Posterior cingulate gyrus (tissue), 11 donors: ENCODE measurements around the gene SLC25A19.

Source experiments
- DNase-seq, 10 donors: peaks; one replicate each; pipeline versions ENCODE4 v3.0.0 to v3.0.0-alpha.2; 2020 to 2021; ENCODE audit warnings: mixed read lengths in 3 of 10
- intact Hi-C: fragments of 100-400 bp; cut with DNase I; formaldehyde crosslinking; loops from one replicate; pipeline ENCODE4 v1.15.1; 2023

Gene SLC25A19

GRCh38 chr17:75289115-75289831, at the start of gene SLC25A19:
Gene SLC25A19 (minus strand): TSS chr17:75289433. CDS start chr17:75286764, 2,669 bp downstream.
- intact Hi-C loops: loop anchor here (2.0 kb wide), 1 partner anchor 18 kb away; the partner anchor contains the start of gene MIF4GD
- DNase-seq: peak; percentile 98 to 100 (median 98)

GRCh38 chr17:75338335-75338734, 49.1 kb upstream of the SLC25A19 start:
- no peak for DNase-seq
- intact Hi-C loops: no loop called here

- no peak for DNase-seq
- intact Hi-C loops: no loop called here
Observed at GRCh38 chr17:75335315-75335714, 46.1 kb upstream of the SLC25A19 start.

GRCh38 chr17:75334723-75335122, 45.5 kb upstream of the SLC25A19 start:
- no peak for DNase-seq
- intact Hi-C loops: no loop called here

- peak in 1 of 10 donors; percentile 53 for DNase-seq
- intact Hi-C loops: no loop called here
Observed at GRCh38 chr17:75331671-75332070, 42.4 kb upstream of the SLC25A19 start.

GRCh38 chr17:75327757-75328156, 38.5 kb upstream of the SLC25A19 start:
- DNase-seq: peak in 1 of 10 donors; percentile 63
- intact Hi-C loops: no loop called here

- DNase-seq: peak in 2 of 10 donors; percentile 46 to 51
- intact Hi-C loops: no loop called here
Observed at GRCh38 chr17:75326226-75326848, 37.1 kb upstream of the SLC25A19 start.

GRCh38 chr17:75325827-75326225, 36.6 kb upstream of the SLC25A19 start:
- peak in 2 of 10 donors; percentile 55 to 78 for DNase-seq
- intact Hi-C loops: no loop called here

- intact Hi-C loops: no loop called here
- DNase-seq: peak in 2 of 10 donors; percentile 19 to 39
Observed at GRCh38 chr17:75325348-75325747, 36.1 kb upstream of the SLC25A19 start.

- DNase-seq: peak in 1 of 10 donors; percentile 24
- intact Hi-C loops: no loop called here
Observed at GRCh38 chr17:75321506-75321905, 32.3 kb upstream of the SLC25A19 start.

- intact Hi-C loops: no loop called here
- DNase-seq: peak in 2 of 10 donors; percentile 19 to 42
Observed at GRCh38 chr17:75319904-75320691, 30.9 kb upstream of the SLC25A19 start.

GRCh38 chr17:75318615-75319222, 29.5 kb upstream of the SLC25A19 start:
- intact Hi-C loops: no loop called here
- DNase-seq: peak in 2 of 10 donors; percentile 59 to 67

GRCh38 chr17:75318211-75318610, 29.0 kb upstream of the SLC25A19 start:
- DNase-seq: peak in 1 of 10 donors; percentile 46

GRCh38 chr17:75317671-75318070, 28.4 kb upstream of the SLC25A19 start:
- intact Hi-C loops: no loop called here
- DNase-seq: peak in 2 of 10 donors; percentile 21 to 80

More at GRCh38 chr17:75318211-75318610, 29.0 kb upstream of the SLC25A19 start:
- intact Hi-C loops: no loop called here

- intact Hi-C loops: no loop called here
- DNase-seq: peak in 2 of 10 donors; percentile 41 to 43
Observed at GRCh38 chr17:75316253-75316652, 27.0 kb upstream of the SLC25A19 start.

- intact Hi-C loops: no loop called here
Observed at GRCh38 chr17:75315541-75316243, 26.5 kb upstream of the SLC25A19 start.

GRCh38 chr17:75313941-75314551, 24.8 kb upstream of the SLC25A19 start:
- DNase-seq: peak in 3 of 10 donors; percentile 20 to 85 (median 60)
- intact Hi-C loops: no loop called here

More at GRCh38 chr17:75315541-75316243, 26.5 kb upstream of the SLC25A19 start:
- DNase-seq: peak in 2 of 10 donors; percentile 44 to 72

GRCh38 chr17:75308732-75309629, 19.7 kb upstream of the SLC25A19 start:
- DNase-seq: peak in 1 of 10 donors; percentile 84
- intact Hi-C loops: no loop called here
